Stimulated activated naive CD8-positive, alpha-beta T cell treated with anti-CD3 and anti-CD28 coated beads, Interleukin-15, Interleukin-2, amounts not matched to agents 100 ng/mL and 50 ng/mL, for 24 hours (primary cell): ENCODE results near the gene COL15A1.

Source experiments
- H3K27ac Mint-ChIP-seq: one replicate; pipeline ENCODE4 v1.8.0; 2021; ENCODE audit warnings: mild to moderate bottlenecking, mixed read lengths
- H3K27me3 Mint-ChIP-seq: one replicate; pipeline ENCODE4 v1.8.0; 2021; ENCODE audit warnings: mixed read lengths
- H3K36me3 Mint-ChIP-seq: one replicate; pipeline ENCODE4 v1.8.0; 2021; ENCODE audit warnings: low read depth, mixed read lengths
- H3K4me1 Mint-ChIP-seq: one replicate; pipeline ENCODE4 v1.8.0; 2021; ENCODE audit warnings: low read depth, mixed read lengths
- H3K4me3 Mint-ChIP-seq: one replicate; pipeline ENCODE4 v1.8.0; 2021; ENCODE audit warnings: mild to moderate bottlenecking, mixed read lengths
- H3K9me3 Mint-ChIP-seq: one replicate; pipeline ENCODE4 v1.8.0; 2021; ENCODE audit warnings: mixed read lengths

COL15A1 gene

GRCh38 chr9:99040911-99041582 is 97.3 kb downstream of the COL15A1 start:
- H3K27me3 Mint-ChIP-seq: no peaks in the 10 kb centered on the region
- no peaks in the 10 kb centered on the region for H3K36me3 Mint-ChIP-seq
- no peak overlapping the region for H3K27ac Mint-ChIP-seq
- H3K4me1 Mint-ChIP-seq: peaks cover 21% of the 10 kb centered on the region
- peaks cover 10% of the 10 kb centered on the region for H3K9me3 Mint-ChIP-seq
- no peak overlapping the region for H3K4me3 Mint-ChIP-seq

GRCh38 chr9:99041618-99042017 is 97.9 kb downstream of the COL15A1 start:
- Mint-ChIP-seq H3K4me3 (no peak overlapping the region), H3K36me3 (no peaks in the 10 kb centered on the region), H3K27ac (no peak overlapping the region), H3K4me1 (peaks cover 24% of the 10 kb centered on the region), H3K9me3 (peaks cover 10% of the 10 kb centered on the region), H3K27me3 (no peaks in the 10 kb centered on the region)

- H3K4me1 Mint-ChIP-seq: peaks cover 24% of the 10 kb centered on the region
- H3K9me3 Mint-ChIP-seq: peaks cover 10% of the 10 kb centered on the region
- H3K27me3 Mint-ChIP-seq: no peaks in the 10 kb centered on the region
- H3K36me3 Mint-ChIP-seq: no peaks in the 10 kb centered on the region
- no peak overlapping the region for H3K27ac Mint-ChIP-seq
- no peak overlapping the region for H3K4me3 Mint-ChIP-seq
Measured at GRCh38 chr9:99042620-99043019, 98.9 kb downstream of the COL15A1 start.

- H3K36me3 Mint-ChIP-seq: no peaks in the 10 kb centered on the region
- H3K9me3 Mint-ChIP-seq: peaks cover 10% of the 10 kb centered on the region
- no peak overlapping the region for H3K4me3 Mint-ChIP-seq
- H3K4me1 Mint-ChIP-seq: peaks cover 19% of the 10 kb centered on the region
- no peaks in the 10 kb centered on the region for H3K27me3 Mint-ChIP-seq
- no peak overlapping the region for H3K27ac Mint-ChIP-seq
Measured at GRCh38 chr9:99044827-99045226, 101.1 kb downstream of the COL15A1 start.

GRCh38 chr9:99046068-99046467 is 102.4 kb downstream of the COL15A1 start:
- H3K4me1 Mint-ChIP-seq: peaks cover 8% of the 10 kb centered on the region
- peaks cover 10% of the 10 kb centered on the region for H3K9me3 Mint-ChIP-seq
- no peaks in the 10 kb centered on the region for H3K36me3 Mint-ChIP-seq
- no peak overlapping the region for H3K27ac Mint-ChIP-seq
- H3K4me3 Mint-ChIP-seq: no peak overlapping the region
- no peaks in the 10 kb centered on the region for H3K27me3 Mint-ChIP-seq

- H3K9me3 Mint-ChIP-seq: peaks cover 10% of the 10 kb centered on the region
- no peaks in the 10 kb centered on the region for H3K27me3 Mint-ChIP-seq
- peaks cover 3% of the 10 kb centered on the region for H3K4me1 Mint-ChIP-seq
- H3K4me3 Mint-ChIP-seq: no peak overlapping the region
- no peaks in the 10 kb centered on the region for H3K36me3 Mint-ChIP-seq
- H3K27ac Mint-ChIP-seq: no peak overlapping the region
Measured at GRCh38 chr9:99046542-99047071, 102.9 kb downstream of the COL15A1 start.

- Mint-ChIP-seq H3K27ac (no peak overlapping the region), H3K4me1 (peaks cover 20% of the 10 kb centered on the region), H3K4me3 (no peak overlapping the region)
Measured at GRCh38 chr9:99049228-99049627, 105.5 kb downstream of the COL15A1 start.

GRCh38 chr9:99049641-99050040 is 105.9 kb downstream of the COL15A1 start:
- Mint-ChIP-seq H3K4me1 (peaks cover 24% of the 10 kb centered on the region), H3K4me3 (no peak overlapping the region), H3K27me3 (no peaks in the 10 kb centered on the region), H3K9me3 (peaks cover 3% of the 10 kb centered on the region), H3K36me3 (no peaks in the 10 kb centered on the region), H3K27ac (no peak overlapping the region)

More at GRCh38 chr9:99049228-99049627, 105.5 kb downstream of the COL15A1 start:
- peaks cover 7% of the 10 kb centered on the region for H3K9me3 Mint-ChIP-seq
- H3K36me3 Mint-ChIP-seq: no peaks in the 10 kb centered on the region
- no peaks in the 10 kb centered on the region for H3K27me3 Mint-ChIP-seq

- H3K27me3 Mint-ChIP-seq: no peaks in the 10 kb centered on the region
- H3K4me3 Mint-ChIP-seq: no peak overlapping the region
- H3K4me1 Mint-ChIP-seq: peaks cover 30% of the 10 kb centered on the region
- no peaks in the 10 kb centered on the region for H3K36me3 Mint-ChIP-seq
- H3K27ac Mint-ChIP-seq: no peak overlapping the region
- no peaks in the 10 kb centered on the region for H3K9me3 Mint-ChIP-seq
Measured at GRCh38 chr9:99050292-99050911, 106.7 kb downstream of the COL15A1 start.

- Mint-ChIP-seq H3K4me3 (no peak overlapping the region), H3K9me3 (no peaks in the 10 kb centered on the region), H3K36me3 (no peaks in the 10 kb centered on the region), H3K27ac (no peak overlapping the region), H3K4me1 (peaks cover 35% of the 10 kb centered on the region), H3K27me3 (no peaks in the 10 kb centered on the region)
Measured at GRCh38 chr9:99050924-99051323, 107.2 kb downstream of the COL15A1 start.

GRCh38 chr9:99051406-99051805 is 107.7 kb downstream of the COL15A1 start:
- no peaks in the 10 kb centered on the region for H3K36me3 Mint-ChIP-seq
- no peak overlapping the region for H3K27ac Mint-ChIP-seq
- H3K4me3 Mint-ChIP-seq: no peak overlapping the region
- H3K9me3 Mint-ChIP-seq: no peaks in the 10 kb centered on the region
- H3K27me3 Mint-ChIP-seq: no peaks in the 10 kb centered on the region
- H3K4me1 Mint-ChIP-seq: peaks cover 38% of the 10 kb centered on the region

GRCh38 chr9:99051851-99052250 is 108.1 kb downstream of the COL15A1 start:
- no peak overlapping the region for H3K4me3 Mint-ChIP-seq
- H3K9me3 Mint-ChIP-seq: no peaks in the 10 kb centered on the region
- no peaks in the 10 kb centered on the region for H3K36me3 Mint-ChIP-seq
- no peaks in the 10 kb centered on the region for H3K27me3 Mint-ChIP-seq
- peaks cover 42% of the 10 kb centered on the region for H3K4me1 Mint-ChIP-seq
- no peak overlapping the region for H3K27ac Mint-ChIP-seq

GRCh38 chr9:99052815-99053715 is 109.4 kb downstream of the COL15A1 start:
- H3K4me1 Mint-ChIP-seq: peaks cover 54% of the 10 kb centered on the region

GRCh38 chr9:99054581-99054980 is 110.9 kb downstream of the COL15A1 start:
- Mint-ChIP-seq H3K4me3 (no peak overlapping the region), H3K27ac (no peak overlapping the region), H3K36me3 (no peaks in the 10 kb centered on the region), H3K27me3 (no peaks in the 10 kb centered on the region), H3K4me1 (peaks cover 69% of the 10 kb centered on the region), H3K9me3 (no peaks in the 10 kb centered on the region)

More at GRCh38 chr9:99052815-99053715, 109.4 kb downstream of the COL15A1 start:
- H3K4me3 Mint-ChIP-seq: no peak overlapping the region
- H3K27ac Mint-ChIP-seq: no peak overlapping the region
- H3K9me3 Mint-ChIP-seq: no peaks in the 10 kb centered on the region
- no peaks in the 10 kb centered on the region for H3K36me3 Mint-ChIP-seq
- no peaks in the 10 kb centered on the region for H3K27me3 Mint-ChIP-seq

GRCh38 chr9:99055384-99055783 is 111.7 kb downstream of the COL15A1 start:
- H3K27me3 Mint-ChIP-seq: no peaks in the 10 kb centered on the region
- peaks cover 74% of the 10 kb centered on the region for H3K4me1 Mint-ChIP-seq
- H3K36me3 Mint-ChIP-seq: no peaks in the 10 kb centered on the region
- peak overlapping the region; percentile 17 for H3K27ac Mint-ChIP-seq
- no peaks in the 10 kb centered on the region for H3K9me3 Mint-ChIP-seq
- H3K4me3 Mint-ChIP-seq: no peak overlapping the region
